Anterior cingulate cortex (tissue), 58 donors: Measurements from ENCODE around the gene PPP2R2C.

Experiments
- DNase-seq, 58 donors: peaks; one replicate each; lab custom pipeline; 2025; lab: John Stamatoyannopoulos, UW

Gene PPP2R2C

DNA sequence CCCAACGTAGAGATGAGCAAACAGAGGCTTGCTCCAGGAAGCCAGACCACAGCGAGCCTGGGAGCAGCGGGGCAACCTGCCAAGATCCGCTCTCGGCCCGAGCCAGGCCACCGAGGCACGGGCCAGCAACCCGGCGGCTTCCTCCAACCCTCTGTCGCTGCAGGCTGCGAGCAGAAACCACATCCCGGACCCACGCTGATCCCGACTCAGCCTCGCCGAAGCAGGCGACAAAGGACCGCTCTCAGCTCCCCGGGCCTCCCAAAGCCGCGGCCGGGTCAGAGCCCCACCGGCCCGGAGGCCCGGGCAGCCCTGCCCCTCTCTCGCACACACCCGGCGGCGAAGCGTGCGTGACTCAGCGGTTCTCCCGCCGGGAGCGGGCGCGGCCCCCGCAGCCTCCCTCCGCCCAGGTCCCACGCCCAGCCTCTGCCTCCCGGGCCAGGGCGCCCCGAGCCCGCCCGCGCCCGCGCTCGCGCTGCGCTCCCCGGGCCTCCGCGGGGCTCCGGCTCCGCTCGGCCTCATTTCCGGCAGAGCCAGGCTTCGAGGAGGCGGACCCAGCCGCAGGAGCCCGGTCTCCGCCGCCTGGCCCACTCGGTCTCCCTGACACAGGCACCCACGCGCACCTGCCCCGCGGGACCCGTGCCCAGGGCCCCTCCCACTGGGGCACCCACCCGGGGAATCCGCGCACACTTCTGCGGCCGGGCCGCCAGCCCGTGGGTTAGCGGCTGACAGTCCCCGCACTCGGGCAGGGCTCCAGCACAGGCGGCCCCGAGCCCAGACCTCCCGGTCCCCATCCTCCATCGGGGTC lies 1.7 kb downstream of the PPP2R2C start:
- DNase-seq = peak in 51 of 58 donors; percentile 38 to 88 (median 70)

DNA sequence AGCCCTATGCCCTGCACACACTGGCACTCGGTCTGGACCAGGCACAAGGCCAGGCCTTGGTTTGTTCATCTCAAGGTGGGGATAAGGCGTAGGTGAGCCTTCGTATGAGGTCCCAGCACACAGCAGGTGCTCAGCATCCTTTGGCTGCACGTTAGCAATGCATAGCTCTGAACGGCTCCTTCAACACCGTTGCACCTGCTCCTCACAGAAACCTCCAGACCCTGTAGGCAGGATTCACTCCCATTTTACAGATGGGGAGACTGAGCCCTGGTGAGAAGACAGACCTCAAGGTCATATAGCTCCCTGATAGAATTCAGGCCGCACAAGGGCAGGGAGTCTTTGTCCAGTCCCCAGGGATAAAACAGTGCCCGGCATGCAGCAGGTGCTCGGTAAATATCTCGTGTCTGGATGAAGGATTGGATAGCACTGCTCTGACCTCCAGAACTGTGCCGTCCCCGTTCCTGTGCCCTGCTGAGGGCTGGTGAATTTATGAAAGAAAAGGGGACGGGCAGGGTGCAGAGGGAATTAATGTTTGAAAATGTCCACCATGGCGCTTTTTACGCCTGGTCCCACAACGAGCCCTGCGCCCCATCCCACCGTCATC lies 2.4 kb downstream of the PPP2R2C start:
- DNase-seq = no peak

DNA sequence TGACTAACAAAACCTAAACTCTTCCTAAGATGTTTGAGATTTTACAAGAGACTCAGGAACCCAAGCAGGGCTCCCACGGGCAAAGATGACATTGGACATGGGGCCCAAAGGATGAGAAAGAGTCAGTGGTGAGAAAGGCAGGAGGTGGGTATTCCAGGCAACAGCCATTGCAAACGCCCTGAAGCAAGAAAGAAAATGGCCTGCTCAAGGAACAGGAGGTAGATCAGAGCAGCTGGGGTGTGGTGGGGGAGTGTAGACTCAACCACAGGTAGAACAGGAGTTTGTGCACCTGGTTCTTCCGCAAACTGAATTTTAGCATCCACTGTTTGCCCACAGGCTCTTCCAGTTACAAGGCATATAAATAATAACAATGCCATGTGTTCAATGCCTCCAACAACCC lies 3.3 kb downstream of the PPP2R2C start:
- DNase-seq = no peak

DNA sequence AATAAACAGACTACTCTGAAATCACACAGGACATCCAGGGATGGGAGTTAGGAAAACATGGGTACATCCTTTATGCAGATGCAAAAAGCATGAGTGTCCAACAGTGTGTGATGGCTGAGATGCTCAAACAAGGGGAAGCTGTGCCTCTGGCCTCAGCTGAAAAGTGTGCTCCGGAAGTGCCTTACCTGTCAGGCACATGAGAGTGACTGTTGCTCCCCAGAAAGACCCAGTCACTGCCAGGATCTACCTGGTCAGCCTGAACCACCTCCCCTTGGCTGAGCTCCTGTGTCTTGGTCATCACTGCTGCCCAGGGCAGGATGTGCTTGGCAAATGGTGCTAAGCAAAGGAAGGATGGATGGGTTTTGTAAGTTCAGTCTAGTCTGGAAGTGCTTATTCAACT lies 4.0 kb downstream of the PPP2R2C start:
- no peak for DNase-seq

DNA sequence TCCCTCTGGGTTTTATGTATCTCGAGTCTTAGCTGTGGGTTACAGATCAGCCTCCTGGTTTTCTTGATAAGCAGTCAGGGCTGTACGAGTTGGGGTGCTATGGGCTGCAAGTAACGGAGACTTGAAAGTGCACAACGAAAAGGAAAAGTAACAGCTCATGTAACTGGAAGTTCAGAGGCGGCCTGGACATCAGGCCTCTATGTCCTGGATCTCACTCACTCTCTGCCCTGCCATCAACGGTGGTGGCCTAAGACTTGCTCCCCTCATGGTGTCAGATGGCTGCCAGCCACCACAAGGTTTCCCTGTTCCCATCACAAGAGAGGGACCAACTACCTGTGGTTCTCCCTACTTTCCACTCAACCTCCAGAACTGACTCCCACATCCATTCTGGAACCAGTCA lies 4.8 kb downstream of the PPP2R2C start:
- no peak for DNase-seq

DNA sequence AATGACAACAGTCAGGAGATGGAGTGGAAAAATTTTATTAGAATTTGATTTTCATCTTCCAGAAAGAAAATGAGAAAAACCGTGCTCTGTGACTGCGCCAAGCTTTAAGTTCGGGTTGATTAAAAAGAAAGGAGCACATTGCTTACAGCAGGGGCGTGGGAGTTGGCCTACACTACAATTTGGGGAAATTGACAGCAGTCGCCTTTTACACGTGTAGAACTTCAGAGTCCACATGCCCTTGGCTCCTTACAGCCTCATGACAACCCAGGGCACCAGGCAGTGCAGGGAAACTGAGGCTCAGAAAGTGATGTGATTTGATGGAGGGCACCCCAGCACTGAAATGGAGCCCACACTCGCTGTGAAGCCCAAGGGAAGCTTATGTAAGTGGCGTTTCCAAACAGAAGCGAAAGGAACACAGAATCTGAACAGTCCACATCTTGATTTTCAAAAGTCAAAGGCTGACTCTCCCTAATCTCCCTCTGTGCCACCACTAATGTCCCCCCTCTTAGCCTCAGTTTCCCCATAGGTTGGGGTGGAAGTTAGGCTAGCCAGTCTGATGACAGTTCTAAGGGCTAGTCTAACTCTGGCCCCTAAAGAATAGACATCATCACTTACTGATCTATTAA lies 5.5 kb downstream of the PPP2R2C start:
- no peak for DNase-seq

DNA sequence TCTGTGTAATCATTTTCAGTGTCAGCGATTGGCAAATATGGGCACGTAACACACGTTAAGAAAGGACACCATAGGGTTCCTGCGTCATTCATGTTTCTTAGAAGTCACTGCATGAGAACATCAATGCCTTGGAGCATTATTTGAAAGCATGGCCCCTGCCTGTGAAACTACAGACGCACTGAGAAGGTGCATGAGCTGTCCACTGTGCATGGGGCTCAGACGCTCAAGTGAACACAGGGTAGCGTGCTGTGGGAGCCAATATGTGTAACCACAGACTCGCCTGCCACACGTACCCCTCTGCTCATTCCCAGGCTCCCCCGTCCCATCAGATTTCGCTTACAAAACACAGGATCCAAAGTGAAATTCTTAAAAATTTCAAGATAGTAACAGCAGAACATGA lies 6.5 kb downstream of the PPP2R2C start:
- no peak for DNase-seq

DNA sequence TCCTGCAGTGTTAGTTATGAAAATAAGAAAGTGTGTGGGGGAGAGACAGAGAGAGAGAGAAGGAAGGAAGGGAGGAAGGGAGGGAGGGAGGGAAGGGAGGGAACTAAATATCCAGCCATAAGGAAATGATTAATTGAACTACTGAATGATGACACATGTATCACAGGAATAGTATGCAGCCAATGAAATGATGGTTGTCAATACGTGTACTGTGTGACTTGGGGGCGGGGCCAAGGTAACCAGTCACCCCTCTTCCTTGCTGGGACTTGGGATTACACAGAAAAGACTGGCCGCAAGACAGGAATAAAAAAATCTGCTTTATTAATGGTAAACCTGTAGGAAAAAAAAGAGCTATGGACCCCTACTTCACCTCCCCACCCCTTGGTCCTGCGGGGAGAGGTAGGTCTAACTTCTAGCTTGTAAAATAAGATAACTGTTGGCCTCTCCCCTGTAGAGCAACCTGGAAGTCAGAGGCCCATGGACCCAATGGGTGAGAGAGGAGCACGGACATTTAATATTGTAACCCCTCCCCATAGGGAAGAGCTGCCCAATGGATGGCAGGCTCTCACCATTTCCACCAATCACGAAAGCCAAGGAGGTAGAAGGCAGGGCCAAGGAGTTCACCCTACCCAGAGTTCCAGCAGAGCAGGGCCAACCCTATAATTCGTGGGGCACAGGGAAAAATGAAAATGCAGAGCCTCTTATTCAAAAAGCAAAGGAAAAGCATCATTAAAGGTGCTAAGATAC lies 7.4 kb downstream of the PPP2R2C start:
- DNase-seq = no peak

DNA sequence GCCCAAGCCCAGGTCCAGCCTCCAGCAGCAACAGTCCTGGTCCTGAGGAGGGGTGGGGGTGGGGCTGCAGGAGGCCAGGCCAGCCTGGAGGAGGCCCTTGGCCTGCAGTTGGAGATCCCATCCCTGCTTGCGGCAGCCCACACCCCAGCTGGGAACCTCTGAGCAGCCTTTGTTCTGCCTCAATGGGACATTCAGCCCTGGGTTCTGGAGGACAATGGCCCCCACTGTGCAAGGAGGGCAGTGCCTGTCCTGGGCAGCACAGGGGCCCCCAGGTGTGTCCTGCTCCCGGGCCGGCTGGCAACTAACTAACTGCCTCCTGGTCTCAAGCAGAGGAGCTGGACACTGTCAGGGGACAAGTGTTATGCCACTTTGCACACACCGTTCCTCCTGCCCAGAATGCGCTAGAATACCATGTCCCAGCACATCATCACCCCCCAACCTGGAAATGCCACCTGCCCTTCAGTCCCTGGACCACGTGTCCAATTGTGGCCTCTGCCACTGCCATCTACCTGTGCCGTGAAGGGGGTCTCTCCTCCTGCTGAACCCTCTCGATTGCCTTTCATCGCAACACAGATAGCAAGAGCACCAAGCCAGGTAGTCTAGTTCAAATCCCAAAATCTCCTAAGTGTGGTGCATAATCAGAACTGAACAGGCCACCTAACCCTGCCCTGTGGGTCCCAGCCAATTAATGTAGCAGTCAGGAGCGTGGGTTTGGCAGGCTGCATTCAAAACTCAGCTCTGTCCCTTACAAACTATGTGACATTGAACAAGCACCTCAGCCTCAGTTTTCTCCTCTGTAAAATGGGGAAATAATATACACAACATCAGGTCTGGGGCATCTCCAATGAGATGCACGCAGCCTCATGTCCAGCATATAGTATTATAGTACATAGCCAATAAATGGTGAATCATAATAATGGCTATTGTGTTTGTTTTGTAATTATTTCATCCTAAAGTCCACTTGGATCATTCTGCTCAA lies 8.8 kb downstream of the PPP2R2C start:
- peak in 54 of 58 donors; percentile 50 to 97 (median 82) for DNase-seq

DNA sequence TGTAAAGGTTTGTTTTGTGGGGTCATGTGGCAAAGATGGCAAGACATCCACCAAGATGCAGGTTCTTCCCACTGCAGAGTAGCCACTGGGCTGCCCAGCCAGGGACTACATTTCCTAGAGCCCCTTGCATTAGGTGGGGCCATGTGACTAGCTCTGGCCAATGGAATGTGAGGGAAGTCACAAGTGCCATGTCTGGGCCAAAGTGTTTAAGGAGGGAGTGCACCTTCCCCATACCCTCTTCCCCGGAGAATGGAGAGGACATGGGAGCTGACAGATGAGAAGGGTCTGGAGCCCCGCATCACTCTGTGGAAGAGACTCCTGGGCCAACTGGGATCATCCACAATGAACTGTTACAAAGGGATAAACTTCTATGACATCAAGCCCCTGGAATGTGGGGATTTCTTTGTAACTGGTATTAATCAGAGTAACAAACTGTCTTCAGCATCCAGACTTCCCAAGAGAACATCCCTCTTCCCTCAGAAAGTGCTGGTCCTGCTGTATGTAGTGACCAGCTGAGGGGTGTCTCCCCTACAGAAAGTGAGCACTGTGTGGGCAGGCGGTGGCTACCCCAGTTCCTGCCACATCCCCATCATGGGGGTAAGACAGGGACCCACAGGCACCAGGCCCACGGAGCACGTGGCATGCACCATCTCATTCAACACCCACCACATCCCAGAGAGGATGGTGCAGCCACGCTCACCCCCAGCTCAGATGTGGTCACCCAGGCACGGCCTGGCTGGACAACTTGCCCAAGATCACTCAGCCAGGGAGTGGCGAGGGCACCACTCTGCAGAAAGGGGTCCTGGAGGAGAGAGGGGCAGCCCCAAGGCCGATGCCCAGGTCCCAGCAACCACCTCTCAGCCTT lies 10.9 kb downstream of the PPP2R2C start:
- no peak for DNase-seq

DNA sequence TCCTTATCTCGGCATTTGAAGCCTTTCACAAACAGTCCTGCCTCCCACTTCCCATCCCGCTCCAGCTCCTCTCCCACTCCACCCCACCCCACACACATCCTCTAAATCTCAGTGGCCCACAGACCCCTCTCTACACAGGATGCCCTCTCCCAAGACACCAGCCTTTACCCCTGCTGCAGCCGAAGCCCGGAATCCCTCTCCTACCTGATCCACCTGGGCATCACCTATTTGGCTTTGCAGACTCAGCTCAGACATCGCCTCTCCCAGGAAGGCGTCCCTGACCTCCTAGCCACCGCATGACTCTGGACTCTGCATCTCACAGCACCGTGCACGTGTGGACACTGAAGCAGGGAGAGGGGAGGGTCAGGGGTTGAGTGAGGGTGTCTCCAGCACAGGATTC lies 11.5 kb downstream of the PPP2R2C start:
- DNase-seq = no peak

DNA sequence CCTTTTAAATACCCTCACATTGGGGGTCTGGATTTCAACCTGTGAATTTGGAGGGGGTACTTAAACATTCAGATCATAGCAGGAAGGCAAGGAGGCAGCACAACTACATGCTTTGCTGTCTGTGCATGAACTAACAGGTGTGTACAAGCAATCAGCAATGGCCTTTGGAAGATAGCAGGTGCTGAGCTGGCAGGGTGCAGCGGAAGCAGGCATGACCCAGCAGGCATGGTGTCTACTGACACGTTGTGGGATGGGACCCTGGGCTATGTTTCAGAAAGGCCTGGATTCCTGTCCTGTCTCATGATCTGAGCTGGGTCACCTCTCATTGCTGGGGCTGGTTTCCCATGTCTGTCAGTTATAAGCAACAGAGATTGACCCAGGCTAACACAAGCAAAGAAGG lies 13.9 kb downstream of the PPP2R2C start:
- no peak for DNase-seq

DNA sequence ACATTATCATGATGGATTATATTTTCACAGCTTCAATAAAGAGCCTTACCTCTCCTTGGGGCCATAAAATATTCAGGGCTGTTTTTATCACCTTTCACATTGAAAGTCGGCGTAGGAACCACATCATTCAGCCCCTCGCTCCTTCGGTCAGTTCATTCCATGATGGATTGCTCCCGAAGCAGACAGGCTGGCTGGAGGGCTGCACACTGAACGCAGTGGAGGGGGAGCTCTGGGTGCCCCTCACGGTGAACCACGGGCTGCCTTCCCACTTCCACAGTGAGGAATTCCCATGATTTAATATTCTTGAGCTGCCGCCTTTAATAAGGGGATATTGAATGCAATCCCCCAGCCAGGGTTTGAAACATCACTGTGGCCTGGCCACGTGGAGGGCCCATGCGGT lies 16.0 kb downstream of the PPP2R2C start:
- DNase-seq = no peak

DNA sequence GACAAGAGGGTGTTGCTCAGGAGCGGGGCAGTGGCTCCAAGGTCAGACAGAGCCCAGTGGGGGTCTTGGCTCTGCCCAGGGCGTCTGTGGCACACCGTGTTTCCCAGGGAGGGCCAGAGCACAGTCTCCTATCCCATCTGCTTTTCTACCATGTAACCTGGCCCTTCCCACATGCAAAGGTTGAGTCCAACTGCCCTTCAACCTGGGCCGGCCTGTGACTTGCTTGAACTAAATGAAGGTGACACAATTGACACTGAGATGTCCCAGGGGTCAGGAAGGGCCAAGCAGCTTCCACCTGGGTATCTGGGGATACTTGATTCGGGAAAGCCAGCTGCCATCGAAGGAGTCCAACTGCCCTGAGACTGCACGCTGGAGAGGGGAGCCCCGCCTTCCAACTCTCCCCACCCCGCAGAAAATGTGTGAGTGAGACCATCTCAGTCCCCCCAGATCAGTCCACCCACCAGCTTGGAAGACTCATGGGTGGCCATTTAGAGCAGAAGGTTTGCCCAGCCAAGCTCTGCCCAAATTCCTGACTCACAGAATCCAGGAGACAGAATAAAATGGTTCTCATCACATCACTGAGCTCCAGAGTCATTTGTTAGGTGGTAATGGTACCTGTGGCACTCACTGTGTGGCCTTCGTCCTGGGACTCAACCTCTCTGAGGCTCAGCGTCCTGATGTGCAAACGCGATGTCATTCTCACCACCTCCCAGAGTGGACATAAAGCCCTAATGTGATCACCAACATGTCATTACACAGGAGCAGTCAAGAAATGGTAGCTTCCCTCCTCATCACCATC lies 18.1 kb downstream of the PPP2R2C start:
- DNase-seq = no peak

DNA sequence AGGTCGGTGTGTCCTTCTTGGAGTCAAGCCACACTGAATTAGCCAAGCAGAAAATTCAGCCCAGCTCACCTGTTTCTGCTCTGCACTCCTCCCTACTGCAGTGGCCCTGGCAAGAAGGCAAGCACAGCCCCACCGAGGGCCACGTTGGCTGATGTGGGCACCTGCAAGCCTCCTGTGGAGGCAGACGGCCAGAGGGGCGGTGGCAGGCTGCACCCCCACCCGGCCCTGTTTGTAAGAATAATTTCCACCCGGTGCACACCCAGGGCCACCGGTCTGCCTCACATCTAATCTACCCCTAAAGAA lies 18.8 kb downstream of the PPP2R2C start:
- DNase-seq = no peak

DNA sequence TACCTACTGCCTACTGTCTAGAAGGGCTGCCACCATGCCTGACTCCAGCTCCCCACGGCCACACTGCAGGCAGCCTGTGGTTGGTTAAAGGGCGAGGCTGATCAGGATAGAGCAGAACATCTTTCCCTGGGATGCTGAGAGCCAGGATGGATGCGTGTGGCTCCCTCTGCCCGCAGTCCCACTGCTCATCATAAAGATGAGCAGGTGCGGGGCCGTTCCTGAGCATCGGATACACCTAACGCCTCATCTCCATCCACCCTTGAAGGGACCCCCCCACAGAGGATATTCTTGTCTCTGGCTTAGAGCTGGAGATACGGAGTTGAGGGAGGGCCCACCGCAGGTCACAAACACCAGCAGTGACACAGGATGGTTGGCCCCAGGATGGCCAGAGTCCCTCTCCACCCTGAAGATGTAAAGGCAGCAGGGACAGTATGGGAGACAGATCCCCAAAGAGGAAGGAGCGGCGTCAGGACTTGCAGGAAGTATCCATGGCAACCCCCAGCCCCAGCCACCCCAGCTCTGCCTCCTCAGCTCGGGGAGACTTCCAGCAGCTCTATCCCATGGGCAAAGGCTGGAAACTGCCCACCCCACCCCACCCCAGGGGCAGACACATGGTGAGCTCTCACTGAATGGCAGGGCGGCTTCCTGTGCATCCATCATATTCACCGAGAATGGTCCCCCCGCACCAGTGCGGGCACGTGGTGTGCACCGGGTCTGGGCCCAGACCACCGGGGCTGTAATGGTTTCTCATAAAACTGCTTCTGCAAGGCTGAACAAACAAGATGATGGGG lies 19.3 kb downstream of the PPP2R2C start:
- DNase-seq = no peak

DNA sequence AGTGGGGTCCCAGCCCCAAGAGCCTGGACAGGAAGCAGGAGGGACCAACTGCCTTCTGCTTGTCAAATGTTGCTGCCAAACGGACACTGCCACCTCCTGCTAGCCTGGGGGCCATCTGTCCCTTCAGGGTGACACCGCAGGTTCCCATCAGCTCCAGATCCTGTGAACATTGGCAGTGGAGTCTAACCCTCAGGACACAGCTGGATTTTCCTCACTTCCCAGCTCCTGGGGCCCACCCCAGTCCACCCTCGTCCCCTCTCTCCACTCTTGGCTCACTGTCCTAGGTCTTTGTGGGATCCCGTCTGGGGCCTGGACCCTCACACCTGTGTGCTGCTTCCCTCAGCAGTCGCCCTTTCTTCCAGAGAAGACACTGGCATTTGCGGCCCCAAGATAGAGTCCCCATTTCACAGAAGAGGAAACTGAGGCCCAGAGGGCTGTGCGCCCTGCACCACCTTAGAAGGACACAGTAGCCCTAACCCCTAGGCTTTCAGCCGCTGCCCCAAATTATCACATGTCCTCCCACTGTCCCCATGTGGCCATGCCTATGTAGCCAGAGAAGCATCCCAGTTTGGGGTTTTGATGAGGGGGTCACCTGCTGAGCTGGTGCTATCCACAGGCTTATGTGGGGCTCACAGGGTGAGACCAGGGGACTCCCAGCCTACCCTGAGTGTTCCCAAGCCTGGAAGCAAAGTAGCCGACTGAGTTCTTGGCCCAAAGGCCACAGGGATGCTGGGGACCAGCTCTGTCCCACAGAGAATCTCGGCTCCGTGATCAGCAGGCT lies 20.1 kb downstream of the PPP2R2C start:
- no peak for DNase-seq
